ENCODE measurements around the gene BUD23.
"Not testable (repeated sequence)": the region's sequence is repeated elsewhere in the genome, so short reads cannot be mapped to it uniquely, and the experiment has no call there.

The BUD23 gene

GRCh38 chr7:73700581-73701134 lies 17.3 kb downstream of the BUD23 start:
- no peak for DNase-seq (ENCODE audit: low read depth in 2 of 2)

GRCh38 chr7:73701357-73701995 lies 18.1 kb downstream of the BUD23 start:
- DNase-seq (ENCODE audit: low read depth in 2 of 2): no peak

- DNase-seq (ENCODE audit: low read depth in 2 of 2): no peak
These were observed 18.8 kb downstream of the BUD23 start for GRCh38 chr7:73702226-73702625.

GRCh38 chr7:73702665-73703064 lies 19.3 kb downstream of the BUD23 start:
- DNase-seq (ENCODE audit: low read depth in 2 of 2): no peak

GRCh38 chr7:73703225-73703624 lies 19.8 kb downstream of the BUD23 start:
- DNase-seq (ENCODE audit: low read depth in 2 of 2): no peak

GRCh38 chr7:73703757-73704639 lies 20.6 kb downstream of the BUD23 start:
- no peak for DNase-seq (ENCODE audit: low read depth in 2 of 2)

- DNase-seq (ENCODE audit: low read depth in 2 of 2): no peak
These were observed 21.5 kb downstream of the BUD23 start for GRCh38 chr7:73704640-73705550.

- no peak for DNase-seq (ENCODE audit: low read depth in 2 of 2)
These were observed 22.1 kb downstream of the BUD23 start for GRCh38 chr7:73705551-73705920.

- DNase-seq (ENCODE audit: low read depth in 2 of 2): no peak
These were observed 23.0 kb downstream of the BUD23 start for GRCh38 chr7:73706126-73707044.

GRCh38 chr7:73707045-73707631 lies 23.7 kb downstream of the BUD23 start:
- DNase-seq (ENCODE audit: low read depth in 2 of 2): no peak

- no peak for DNase-seq (ENCODE audit: low read depth in 2 of 2)
These were observed 25.7 kb downstream of the BUD23 start for GRCh38 chr7:73708961-73709549.

GRCh38 chr7:73712773-73713172 lies 29.4 kb downstream of the BUD23 start:
- no peak for DNase-seq (ENCODE audit: low read depth in 2 of 2)

- not testable (repeated sequence) for DNase-seq (ENCODE audit: low read depth in 2 of 2)
These were observed 29.9 kb downstream of the BUD23 start for GRCh38 chr7:73713319-73713718.

- DNase-seq (ENCODE audit: low read depth in 2 of 2): peak; percentile 60 to 70
These were observed 32.4 kb downstream of the BUD23 start for GRCh38 chr7:73715648-73716317.

- no peak for DNase-seq (ENCODE audit: low read depth in 2 of 2)
These were observed 33.0 kb downstream of the BUD23 start for GRCh38 chr7:73716318-73716890.

- DNase-seq (ENCODE audit: low read depth in 2 of 2): no peak
These were observed 33.8 kb downstream of the BUD23 start for GRCh38 chr7:73717025-73717807.

GRCh38 chr7:73717991-73718405 lies 34.6 kb downstream of the BUD23 start:
- peak; percentile 74 to 76 for DNase-seq (ENCODE audit: low read depth in 2 of 2)

GRCh38 chr7:73718438-73718881 lies 35.1 kb downstream of the BUD23 start:
- peak in 1 of 2 donors; percentile 14 for DNase-seq (ENCODE audit: low read depth in 2 of 2)

Data from stimulated activated CD8-positive, alpha-beta memory T cell treated with anti-CD3 and anti-CD28 coated beads, Interleukin-15, amount 100 ng/mL, for 48 hours (primary cell).